Heart left ventricle (tissue), 13 donors: ENCODE results near the gene TGFBR3.

Experiments
- POLR2A ChIP-seq, 2 donors: fragments of 450-650 bp; IDR thresholded peaks; one replicate each; pipeline ENCODE4 v1.6.1; 2017; ENCODE audit warnings: antibody characterized with exemption in 2 of 2, mild to moderate bottlenecking in 2 of 2, moderate library complexity in 2 of 2
- TF ChIP-seq, protein P1 (sequence below), 12 donors: fragments of 200-600 bp; sonication (generic) in 4 of 12; IDR thresholded peaks; one replicate each; pipeline versions ENCODE4 v1.5.0 to v1.8.0; 2018 to 2022; ENCODE audit warnings: antibody characterized with exemption in 12 of 12, mild to moderate bottlenecking in 5 of 12
- donor health status: ischemic (EF 13 %, LVEDD 7.1; RV severe dilation, severe dysfunction).
- donor health status: DM: no; HTN: yes; CAD: no.
- donor health status: DM: no; HTN: no; CAD: no.
- donor health status: ischemic (EF 25% LVEDD 6.9; RV normal size, moderate dysfunction).
- donor health status: ischemic (EF 25% LVEDD 5.7; RV mildly dilated, moderate dysfunction).
- donor health status: ischemic (EF 35%, LVEDD 5.7; RV mildly dilated, moderate dysfunction).
- donor health status: nonischemic (EF 11% LVEDD 7.7; RV severe dilation, severe dysfunction).
- donor health status: DM: yes; HTN: yes; CAD: no.
- donor health status: PGD.
- donor health status: ischemic (EF 29% LVEDD 5.4; RV normal size, mild dysfunction).
- donor health status: nonischemic (EF 23%, LVEDD 6.1; RV moderate dilation, normal function).

DNA sequence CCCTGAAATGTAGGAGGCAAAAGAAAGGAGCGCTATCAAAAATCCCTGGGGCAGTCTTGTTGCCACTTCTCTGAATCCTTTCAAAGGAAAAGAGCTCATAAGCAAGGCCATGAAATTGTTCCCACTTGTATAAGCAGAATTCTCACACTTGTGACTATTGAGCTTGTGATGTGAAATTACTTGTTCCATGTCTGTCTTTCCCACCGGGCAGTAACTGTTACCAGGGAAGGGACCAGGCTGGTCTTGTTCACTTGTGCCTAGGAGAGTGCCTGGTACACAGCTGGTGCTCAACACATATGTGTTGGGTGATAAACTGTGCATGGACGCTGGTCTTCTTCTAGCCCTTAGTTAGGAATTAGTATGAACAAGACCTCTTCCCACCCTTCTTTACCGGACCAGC, 234.7 kb downstream of the TGFBR3 start:
- TF ChIP-seq, protein P1, sequence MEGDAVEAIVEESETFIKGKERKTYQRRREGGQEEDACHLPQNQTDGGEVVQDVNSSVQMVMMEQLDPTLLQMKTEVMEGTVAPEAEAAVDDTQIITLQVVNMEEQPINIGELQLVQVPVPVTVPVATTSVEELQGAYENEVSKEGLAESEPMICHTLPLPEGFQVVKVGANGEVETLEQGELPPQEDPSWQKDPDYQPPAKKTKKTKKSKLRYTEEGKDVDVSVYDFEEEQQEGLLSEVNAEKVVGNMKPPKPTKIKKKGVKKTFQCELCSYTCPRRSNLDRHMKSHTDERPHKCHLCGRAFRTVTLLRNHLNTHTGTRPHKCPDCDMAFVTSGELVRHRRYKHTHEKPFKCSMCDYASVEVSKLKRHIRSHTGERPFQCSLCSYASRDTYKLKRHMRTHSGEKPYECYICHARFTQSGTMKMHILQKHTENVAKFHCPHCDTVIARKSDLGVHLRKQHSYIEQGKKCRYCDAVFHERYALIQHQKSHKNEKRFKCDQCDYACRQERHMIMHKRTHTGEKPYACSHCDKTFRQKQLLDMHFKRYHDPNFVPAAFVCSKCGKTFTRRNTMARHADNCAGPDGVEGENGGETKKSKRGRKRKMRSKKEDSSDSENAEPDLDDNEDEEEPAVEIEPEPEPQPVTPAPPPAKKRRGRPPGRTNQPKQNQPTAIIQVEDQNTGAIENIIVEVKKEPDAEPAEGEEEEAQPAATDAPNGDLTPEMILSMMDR (IDR thresholded peaks at IDR 0.05): no peak
- no peak for TF ChIP-seq POLR2A (IDR thresholded peaks at IDR 0.05)
